Measurements from ENCODE around the gene HOPX.

DNA sequence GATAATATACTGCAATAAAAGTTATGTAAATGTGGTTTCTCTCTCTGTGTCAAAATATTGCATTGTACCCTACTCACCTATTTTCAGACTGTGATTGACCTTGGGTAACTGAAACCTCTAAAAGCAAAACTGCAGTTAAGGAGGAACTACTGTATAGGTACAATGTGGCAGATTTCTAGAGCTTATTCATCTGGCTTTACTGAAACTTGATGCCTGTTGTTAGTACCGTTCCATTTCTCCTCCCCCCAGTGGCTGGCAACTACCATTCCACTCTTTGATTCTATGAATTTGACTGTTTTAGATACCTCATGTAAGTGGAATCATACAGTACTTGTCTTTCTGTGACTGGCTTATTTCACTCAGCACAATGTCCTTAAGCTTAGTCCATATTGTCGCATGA lies 61.9 kb downstream of the HOPX start:
- TF ChIP-seq, protein P1, sequence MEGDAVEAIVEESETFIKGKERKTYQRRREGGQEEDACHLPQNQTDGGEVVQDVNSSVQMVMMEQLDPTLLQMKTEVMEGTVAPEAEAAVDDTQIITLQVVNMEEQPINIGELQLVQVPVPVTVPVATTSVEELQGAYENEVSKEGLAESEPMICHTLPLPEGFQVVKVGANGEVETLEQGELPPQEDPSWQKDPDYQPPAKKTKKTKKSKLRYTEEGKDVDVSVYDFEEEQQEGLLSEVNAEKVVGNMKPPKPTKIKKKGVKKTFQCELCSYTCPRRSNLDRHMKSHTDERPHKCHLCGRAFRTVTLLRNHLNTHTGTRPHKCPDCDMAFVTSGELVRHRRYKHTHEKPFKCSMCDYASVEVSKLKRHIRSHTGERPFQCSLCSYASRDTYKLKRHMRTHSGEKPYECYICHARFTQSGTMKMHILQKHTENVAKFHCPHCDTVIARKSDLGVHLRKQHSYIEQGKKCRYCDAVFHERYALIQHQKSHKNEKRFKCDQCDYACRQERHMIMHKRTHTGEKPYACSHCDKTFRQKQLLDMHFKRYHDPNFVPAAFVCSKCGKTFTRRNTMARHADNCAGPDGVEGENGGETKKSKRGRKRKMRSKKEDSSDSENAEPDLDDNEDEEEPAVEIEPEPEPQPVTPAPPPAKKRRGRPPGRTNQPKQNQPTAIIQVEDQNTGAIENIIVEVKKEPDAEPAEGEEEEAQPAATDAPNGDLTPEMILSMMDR (IDR thresholded peaks at IDR 0.05), result 0 out of 2 replicates have a peak, but pooled peaks have one; percentile 14
- no peak for TF ChIP-seq ZFX (IDR thresholded peaks at IDR 0.05; ENCODE audit: borderline replicate concordance)
